Suprapubic skin (tissue), 4 donors: ENCODE results near the gene SIK3. TPM values are rescaled to one million over a fixed set of nuclear protein-coding genes. Genes with fewer than 3 reads are reported as not detected.

Experiments
- DNase-seq, 2 donors: peaks; one replicate each; pipeline ENCODE4 v3.0.0-alpha.2; 2019; ENCODE audit warnings: low spot score in 2 of 2
- H3K27ac ChIP-seq: fragments of 200-600 bp; sonication (generic); one replicate; pipeline ENCODE4 v1.5.1; 2019
- H3K27me3 ChIP-seq: fragments of 200-600 bp; sonication (generic); one replicate; pipeline ENCODE4 v1.5.1; 2019
- H3K36me3 ChIP-seq: fragments of 200-600 bp; sonication (generic); one replicate; pipeline ENCODE4 v1.5.1; 2019
- H3K4me1 ChIP-seq: fragments of 200-600 bp; sonication (generic); one replicate; pipeline ENCODE4 v1.5.1; 2019
- H3K4me3 ChIP-seq: fragments of 200-600 bp; sonication (generic); one replicate; pipeline ENCODE4 v1.5.1; 2019; ENCODE audit warnings: mild to moderate bottlenecking
- H3K9me3 ChIP-seq: fragments of 200-600 bp; sonication (generic); one replicate; pipeline ENCODE4 v1.5.1; 2019
- EP300 ChIP-seq: sonication (generic); formaldehyde crosslinking; IDR thresholded peaks from one replicate; pipeline ENCODE4 v1.6.1; 2017; ENCODE audit warnings: antibody characterized with exemption
- POLR2A ChIP-seq, 2 donors: fragments of 450-650 bp; IDR thresholded peaks; one replicate each; pipeline ENCODE4 v1.6.1; 2017; ENCODE audit warnings: antibody characterized with exemption in 2 of 2, mild to moderate bottlenecking in 2 of 2, moderate library complexity in 2 of 2
- POLR2AphosphoS5 ChIP-seq, 3 donors: sonication (generic); formaldehyde crosslinking; IDR thresholded peaks; one replicate each; pipeline ENCODE4 v1.6.1; 2017; ENCODE audit warnings: antibody characterized with exemption in 3 of 3
- WGBS: methylation state at CpG from one replicate; pipeline ENCODE4 v1.1.5; 2018; 5-methylcytosine and 5-hydroxymethylcytosine counted together
- total RNA-seq, 4 donors: library from RNA; depleted of rRNA; stranded (reverse); fragments of >200 nt; gene quantifications; one replicate each; pipeline ENCODE4 v1.1.0, GENCODE V29; 2016
- TF ChIP-seq, protein P1 (sequence below), 2 donors: fragments of 200-600 bp in 1 of 2; fragments of 450-650 bp in 1 of 2; sonication (generic) in 1 of 2; IDR thresholded peaks; one replicate each; pipeline ENCODE4 v1.5.1; 2016 to 2019; ENCODE audit warnings: antibody characterized with exemption in 2 of 2, mild to moderate bottlenecking in 1 of 2, moderate library complexity in 1 of 2

Gene SIK3
- total RNA-seq, 4 donors from 2014 or later: 31.6 to 60.8 (median 37.5) TPM

GRCh38 chr11:116890193-116890592 is 208.0 kb downstream of the SIK3 start:
- Histone ChIP-seq H3K27me3 (no peaks in the 10 kb centered on the region), H3K4me3 (no peak overlapping the region), H3K4me1 (no peaks in the 10 kb centered on the region), H3K27ac (no peak overlapping the region), H3K9me3 (no peaks in the 10 kb centered on the region), H3K36me3 (peaks cover 25% of the 10 kb centered on the region)
- 88% methylated on average over 2 of the region's 2 CpGs for WGBS
- TF ChIP-seq EP300: no peak
- TF ChIP-seq, protein P1, sequence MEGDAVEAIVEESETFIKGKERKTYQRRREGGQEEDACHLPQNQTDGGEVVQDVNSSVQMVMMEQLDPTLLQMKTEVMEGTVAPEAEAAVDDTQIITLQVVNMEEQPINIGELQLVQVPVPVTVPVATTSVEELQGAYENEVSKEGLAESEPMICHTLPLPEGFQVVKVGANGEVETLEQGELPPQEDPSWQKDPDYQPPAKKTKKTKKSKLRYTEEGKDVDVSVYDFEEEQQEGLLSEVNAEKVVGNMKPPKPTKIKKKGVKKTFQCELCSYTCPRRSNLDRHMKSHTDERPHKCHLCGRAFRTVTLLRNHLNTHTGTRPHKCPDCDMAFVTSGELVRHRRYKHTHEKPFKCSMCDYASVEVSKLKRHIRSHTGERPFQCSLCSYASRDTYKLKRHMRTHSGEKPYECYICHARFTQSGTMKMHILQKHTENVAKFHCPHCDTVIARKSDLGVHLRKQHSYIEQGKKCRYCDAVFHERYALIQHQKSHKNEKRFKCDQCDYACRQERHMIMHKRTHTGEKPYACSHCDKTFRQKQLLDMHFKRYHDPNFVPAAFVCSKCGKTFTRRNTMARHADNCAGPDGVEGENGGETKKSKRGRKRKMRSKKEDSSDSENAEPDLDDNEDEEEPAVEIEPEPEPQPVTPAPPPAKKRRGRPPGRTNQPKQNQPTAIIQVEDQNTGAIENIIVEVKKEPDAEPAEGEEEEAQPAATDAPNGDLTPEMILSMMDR (IDR thresholded peaks at IDR 0.05): no peak
- no peak for DNase-seq

DNA sequence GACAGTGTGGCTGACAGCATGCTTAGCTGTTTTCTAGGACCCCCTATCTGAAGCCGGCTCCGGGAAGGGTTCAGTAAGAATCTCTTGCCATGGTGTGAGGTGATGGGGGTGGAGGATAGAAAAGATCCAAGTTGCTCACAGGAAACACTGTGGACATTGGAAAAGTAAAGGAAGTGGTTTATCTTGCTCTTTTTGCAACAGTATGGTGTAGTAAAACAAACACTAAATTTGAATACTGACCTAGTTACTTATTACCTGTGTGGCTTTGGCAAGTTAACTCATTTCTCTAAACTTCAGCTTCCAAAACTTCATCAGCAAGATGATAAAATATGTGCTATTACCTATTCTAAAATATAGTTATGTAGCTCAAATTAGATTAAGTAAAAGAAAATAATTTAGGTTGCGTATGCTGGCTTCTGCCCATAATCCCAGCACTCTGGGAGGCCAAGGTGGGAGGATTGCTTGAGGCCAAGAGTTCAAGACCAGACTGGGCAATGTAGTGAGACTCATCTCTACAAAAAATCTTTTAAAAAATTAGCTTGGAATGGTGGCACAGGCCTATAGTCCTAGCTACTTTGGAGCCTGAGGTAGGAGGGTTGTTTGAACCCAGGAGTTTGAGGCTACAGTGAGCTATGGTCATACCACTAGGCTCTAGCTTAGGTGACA is 209.2 kb downstream of the SIK3 start:
- Histone ChIP-seq H3K36me3 (peaks cover 24% of the 10 kb centered on the region), H3K9me3 (no peaks in the 10 kb centered on the region), H3K27ac (no peak overlapping the region), H3K4me3 (no peak overlapping the region), H3K27me3 (no peaks in the 10 kb centered on the region), H3K4me1 (no peaks in the 10 kb centered on the region)
- 80% methylated on average over 3 of the region's 3 CpGs for WGBS
- no peak for DNase-seq
- TF ChIP-seq POLR2AphosphoS5 (IDR thresholded peaks at IDR 0.05) (no peak), POLR2A (IDR thresholded peaks at IDR 0.05) (no peak), EP300 (no peak)
- TF ChIP-seq, protein P1 (IDR thresholded peaks at IDR 0.05): no peak

- no peak for TF ChIP-seq POLR2A (IDR thresholded peaks at IDR 0.05)
- TF ChIP-seq, protein P1 (IDR thresholded peaks at IDR 0.05): no peak
- no peak for TF ChIP-seq EP300
- no peak for TF ChIP-seq POLR2AphosphoS5 (IDR thresholded peaks at IDR 0.05)
- 86% methylated on average over 5 of the region's 5 CpGs for WGBS
- H3K4me3 ChIP-seq: no peak overlapping the region
- H3K27ac ChIP-seq: no peak overlapping the region
- no peaks in the 10 kb centered on the region for H3K27me3 ChIP-seq
- DNase-seq: no peak
- no peaks in the 10 kb centered on the region for H3K4me1 ChIP-seq
- H3K9me3 ChIP-seq: no peaks in the 10 kb centered on the region
- H3K36me3 ChIP-seq: peaks cover 14% of the 10 kb centered on the region
Observed at GRCh38 chr11:116888024-116888423, 210.2 kb downstream of the SIK3 start.

- Histone ChIP-seq H3K27ac (no peak overlapping the region), H3K9me3 (no peaks in the 10 kb centered on the region), H3K36me3 (no peaks in the 10 kb centered on the region), H3K4me3 (no peak overlapping the region), H3K4me1 (no peaks in the 10 kb centered on the region), H3K27me3 (no peaks in the 10 kb centered on the region)
- TF ChIP-seq POLR2A (IDR thresholded peaks at IDR 0.05) (no peak), POLR2AphosphoS5 (IDR thresholded peaks at IDR 0.05) (no peak), EP300 (no peak)
- TF ChIP-seq, protein P1 (IDR thresholded peaks at IDR 0.05): no peak
- no peak for DNase-seq
- 82% methylated on average over 5 of the region's 5 CpGs for WGBS
Observed at GRCh38 chr11:116885951-116886655, 212.1 kb downstream of the SIK3 start.

GRCh38 chr11:116882386-116882785 is 215.8 kb downstream of the SIK3 start:
- Histone ChIP-seq H3K9me3 (no peaks in the 10 kb centered on the region), H3K36me3 (no peaks in the 10 kb centered on the region), H3K27ac (no peak overlapping the region), H3K4me1 (no peaks in the 10 kb centered on the region), H3K4me3 (no peak overlapping the region), H3K27me3 (no peaks in the 10 kb centered on the region)
- TF ChIP-seq, protein P1 (IDR thresholded peaks at IDR 0.05): no peak
- no peak for TF ChIP-seq EP300
- TF ChIP-seq POLR2AphosphoS5 (IDR thresholded peaks at IDR 0.05): no peak
- TF ChIP-seq POLR2A (IDR thresholded peaks at IDR 0.05): no peak
- no peak for DNase-seq
